Smooth muscle cell (in vitro differentiated cells): ENCODE data around the gene OSM. TPM values are rescaled to one million over a fixed set of nuclear protein-coding genes. Genes with fewer than 3 reads are reported as not detected.

Experiments used
- DNase-seq: peaks from one replicate; lab custom pipeline; 2025; ENCODE audit not compliant: unreplicated experiment; lab: John Stamatoyannopoulos, UW
- H2AFZ ChIP-seq: fragments of 200-600 bp; sonication (generic); 2 replicates; pipeline ENCODE4 v1.6.0; 2016; ENCODE audit warnings: antibody characterized with exemption, low read depth, mild to moderate bottlenecking
- H3F3A ChIP-seq: fragments of 200-600 bp; sonication (generic); 2 replicates; pipeline ENCODE4 v1.6.0; 2017; ENCODE audit warnings: antibody characterized with exemption, low read depth
- H3K27ac ChIP-seq: fragments of 200-600 bp; sonication (generic); 2 replicates; pipeline ENCODE4 v1.5.1; 2016; ENCODE audit warnings: low read depth, mild to moderate bottlenecking
- H3K27me3 ChIP-seq: fragments of 200-600 bp; sonication (generic); 2 replicates; pipeline ENCODE4 v1.6.1; 2016; ENCODE audit warnings: low read depth, mild to moderate bottlenecking
- H3K36me3 ChIP-seq: fragments of 200-600 bp; sonication (generic); 2 replicates; pipeline ENCODE4 v1.5.1; 2016; ENCODE audit warnings: low read depth
- H3K4me1 ChIP-seq: fragments of 200-600 bp; sonication (generic); 2 replicates; pipeline ENCODE4 v1.5.1; 2016; ENCODE audit warnings: low read depth
- H3K4me2 ChIP-seq: fragments of 200-600 bp; sonication (generic); 2 replicates; pipeline ENCODE4 v1.6.0; 2016; ENCODE audit warnings: mild to moderate bottlenecking
- H3K4me3 ChIP-seq: fragments of 200-600 bp; sonication (generic); 2 replicates; pipeline ENCODE4 v1.5.1; 2016; ENCODE audit warnings: mild to moderate bottlenecking
- H3K79me2 ChIP-seq: fragments of 200-600 bp; sonication (generic); 2 replicates; pipeline ENCODE4 v1.6.0; 2016; ENCODE audit warnings: low read depth, mild to moderate bottlenecking
- H3K9ac ChIP-seq: fragments of 200-600 bp; sonication (generic); 2 replicates; pipeline ENCODE4 v1.6.0; 2016; ENCODE audit warnings: low read depth
- H3K9me3 ChIP-seq: fragments of 200-600 bp; sonication (generic); replicated peaks from 2 replicates; pipeline ENCODE4 v1.5.1; 2016; ENCODE audit warnings: low read depth
- H4K20me1 ChIP-seq: fragments of 200-600 bp; sonication (generic); 2 replicates; pipeline ENCODE4 v1.6.0; 2016; ENCODE audit warnings: low read depth
- CTCF ChIP-seq: fragments of 200-600 bp; sonication (generic); IDR thresholded peaks from 2 replicates; pipeline ENCODE4 v1.5.1; 2017; ENCODE audit warnings: borderline replicate concordance, mild to moderate bottlenecking, antibody characterized with exemption; ENCODE audit not compliant: insufficient read depth, poor library complexity, severe bottlenecking
- WGBS: methylation state at CpG from one replicate; pipeline ENCODE4 v1.1.7; 2016; ENCODE audit warnings: low lambda C conversion rate; 5-methylcytosine and 5-hydroxymethylcytosine counted together
- polyA plus RNA-seq: library from polyadenylated mRNA; unstranded; fragments of >200 nt; fragmentation: Nextera tagmentation; extraction: Ambion mirVana; gene quantifications from 2 replicates; pipeline ENCODE4 v1.2.1, GENCODE V29; 2016
- total RNA-seq: library from RNA; depleted of rRNA; stranded (reverse); fragments of >200 nt; gene quantifications from 2 replicates; pipeline ENCODE4 v1.2.3, GENCODE V29; 2014

The OSM gene
- total and polyA plus RNA-seq, 2 experiments from 2014 or later, result 0.14 to 0.27 TPM

DNA sequence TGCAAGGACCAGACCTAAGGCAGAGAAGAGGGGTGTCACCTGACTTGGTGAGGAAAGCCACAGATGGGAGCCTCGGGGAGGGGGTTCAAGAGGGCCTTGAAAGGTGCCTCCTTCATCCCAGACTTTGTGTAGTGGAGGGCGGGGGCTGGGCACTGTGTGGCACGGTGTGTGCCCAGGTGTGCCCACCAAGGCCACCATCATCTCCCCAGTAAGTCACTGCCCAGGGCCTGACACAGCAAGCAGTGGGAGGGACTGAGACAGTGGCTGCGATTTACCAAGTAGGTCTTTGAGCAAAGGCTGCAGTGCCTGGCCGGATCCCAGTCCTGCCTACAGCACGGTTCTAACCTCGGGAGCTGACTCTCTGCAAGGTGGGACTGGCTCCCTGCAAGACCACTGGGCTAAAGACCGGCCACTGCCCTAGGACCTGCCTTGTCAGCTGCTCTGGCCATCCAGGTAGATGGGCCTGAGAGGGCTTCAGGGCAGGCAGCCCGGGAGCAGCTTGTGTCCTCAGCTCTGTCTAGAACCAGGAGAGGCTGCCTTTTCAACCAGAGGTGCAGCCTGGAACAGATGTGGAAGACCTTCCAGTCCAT is 1.4 kb downstream of the OSM start:
- Histone ChIP-seq H2AFZ (no peak overlapping the region), H3K79me2 (no peaks in the 10 kb centered on the region), H3K4me1 (no peaks in the 10 kb centered on the region), H3F3A (no peaks in the 10 kb centered on the region), H4K20me1 (no peaks in the 10 kb centered on the region), H3K27me3 (no peaks in the 10 kb centered on the region), H3K4me2 (no peak overlapping the region), H3K9me3 (no peaks in the 10 kb centered on the region), H3K9ac (no peak overlapping the region), H3K27ac (no peak overlapping the region), H3K36me3 (no peaks in the 10 kb centered on the region), H3K4me3 (no peak overlapping the region)
- no peak for DNase-seq
- no peak for TF ChIP-seq CTCF
- 90% methylated on average over 9 of the region's 9 CpGs for WGBS

- Histone ChIP-seq H4K20me1 (no peaks in the 10 kb centered on the region), H3K27me3 (no peaks in the 10 kb centered on the region), H3K36me3 (no peaks in the 10 kb centered on the region), H2AFZ (no peak overlapping the region), H3K4me1 (no peaks in the 10 kb centered on the region), H3F3A (no peaks in the 10 kb centered on the region), H3K9ac (no peak overlapping the region), H3K4me2 (no peak overlapping the region), H3K27ac (no peak overlapping the region), H3K79me2 (no peaks in the 10 kb centered on the region), H3K4me3 (no peak overlapping the region), H3K9me3 (no peaks in the 10 kb centered on the region)
- DNase-seq, result no peak
- WGBS, result 93% methylated on average over 17 of the region's 17 CpGs
- no peak for TF ChIP-seq CTCF
Measured at GRCh38 chr22:30263883-30264282, 2.8 kb downstream of the OSM start.

GRCh38 chr22:30262917-30263741 is 3.5 kb downstream of the OSM start:
- peak; percentile 99 for TF ChIP-seq CTCF
- no peaks in the 10 kb centered on the region for H3K36me3 ChIP-seq
- H3K9me3 ChIP-seq, result no peaks in the 10 kb centered on the region
- no peaks in the 10 kb centered on the region for H3K4me1 ChIP-seq
- H3K4me3 ChIP-seq, result peak overlapping the region; percentile 12
- 43% methylated on average over 27 of the region's 27 CpGs for WGBS
- H3K4me2 ChIP-seq, result peak overlapping the region; percentile 77
- no peak overlapping the region for H3K9ac ChIP-seq
- no peaks in the 10 kb centered on the region for H3F3A ChIP-seq
- H2AFZ ChIP-seq, result no peak overlapping the region
- H3K27ac ChIP-seq, result no peak overlapping the region
- no peaks in the 10 kb centered on the region for H4K20me1 ChIP-seq
- no peaks in the 10 kb centered on the region for H3K79me2 ChIP-seq
- H3K27me3 ChIP-seq, result no peaks in the 10 kb centered on the region
- DNase-seq, result peak; percentile 39

DNA sequence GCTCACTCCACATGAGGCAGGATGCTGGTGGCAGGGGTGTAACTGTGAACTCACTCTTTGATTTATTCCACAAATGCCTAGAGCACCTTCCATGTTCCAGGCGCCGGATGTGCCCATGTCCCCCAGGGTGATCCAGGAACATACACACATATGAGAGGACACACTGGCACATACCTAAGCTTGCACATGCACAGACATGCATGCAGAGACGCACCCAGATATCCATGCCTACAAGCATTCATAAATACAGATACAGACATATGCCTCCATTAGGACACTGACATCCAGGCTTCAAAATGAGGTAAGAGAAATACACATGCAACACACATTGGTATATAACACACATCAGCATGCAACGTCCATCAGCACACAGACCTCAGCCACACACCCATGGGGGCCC is 4.5 kb downstream of the OSM start:
- no peak for DNase-seq
- Histone ChIP-seq H3F3A (no peaks in the 10 kb centered on the region), H4K20me1 (no peaks in the 10 kb centered on the region), H3K27ac (no peak overlapping the region), H3K36me3 (no peaks in the 10 kb centered on the region), H3K4me1 (no peaks in the 10 kb centered on the region), H3K9ac (no peak overlapping the region), H2AFZ (no peak overlapping the region), H3K27me3 (no peaks in the 10 kb centered on the region), H3K9me3 (no peaks in the 10 kb centered on the region), H3K4me3 (no peak overlapping the region), H3K79me2 (no peaks in the 10 kb centered on the region), H3K4me2 (no peak overlapping the region)
- whole genome bisulfite sequencing, result 91% methylated on average over 4 of the region's 4 CpGs
- no peak for TF ChIP-seq CTCF
